ENCODE results near the gene ZNF341.

- TF ChIP-seq EZH2 (IDR thresholded peaks at IDR 0.05; ENCODE audit: low read length) (no peak), CTCF (optimal IDR thresholded peaks at IDR 0.05 in 1 of 3, IDR thresholded peaks at IDR 0.05 in 1 of 3, conservative IDR thresholded peaks at IDR 0.05 in 1 of 3; ENCODE audit: extremely low read depth in 1 of 3, insufficient read depth in 2 of 3, low read length in 3 of 3) (no peak)
These were observed 30.0 kb downstream of the ZNF341 start for GRCh38 chr20:33761698-33762250.

Data from keratinocyte (primary cell).